Activated CD8-positive, alpha-beta memory T cell treated with anti-CD3 and anti-CD28 coated beads, Interleukin-2, amount 10 ng/mL, durations not matched to agents 7 days and 5 days (primary cell): Measurements from ENCODE around the gene ZPR1. TPM values are rescaled to one million over a fixed set of nuclear protein-coding genes. Genes with fewer than 3 reads are reported as not detected.

ENCODE experiments used
- ATAC-seq: fragments of 150-1000 bp; cut with Tn5 transposase; one replicate; pipeline ENCODE4 v1.10.0; 2021; ENCODE audit warnings: moderate library complexity
- CTCF ChIA-PET: fragments of 350-600 bp; sonication (Branson Sonifier 250); formaldehyde crosslinking; loops from one replicate; lab custom pipeline; 2021; ENCODE audit warnings: antibody characterized with exemption; lab: Charles Lee
- DNase-seq: peaks from one replicate; pipeline ENCODE4 v3.0.0-alpha.2; 2020
- H3K27ac Mint-ChIP-seq: one replicate; pipeline ENCODE4 v1.8.0; 2021; ENCODE audit warnings: mild to moderate bottlenecking, mixed read lengths
- H3K27me3 Mint-ChIP-seq: one replicate; pipeline ENCODE4 v1.8.0; 2021; ENCODE audit warnings: mixed read lengths
- H3K36me3 Mint-ChIP-seq: one replicate; pipeline ENCODE4 v1.8.0; 2021; ENCODE audit warnings: mild to moderate bottlenecking, mixed read lengths
- H3K4me1 Mint-ChIP-seq: one replicate; pipeline ENCODE4 v1.8.0; 2021; ENCODE audit warnings: mixed read lengths
- H3K4me3 Mint-ChIP-seq: one replicate; pipeline ENCODE4 v1.8.0; 2021; ENCODE audit warnings: mild to moderate bottlenecking, moderate library complexity, mixed read lengths
- H3K9me3 Mint-ChIP-seq: one replicate; pipeline ENCODE4 v1.8.0; 2022; ENCODE audit warnings: low read depth, mixed read lengths
- total RNA-seq, 2 experiments: library from RNA; stranded (reverse); gene quantifications; one replicate each; pipeline ENCODE4 v1.2.3, GENCODE V29; 2021

The ZPR1 gene
- total RNA-seq, 2 experiments from 2014 or later: 66.6 to 72.1 TPM

DNA sequence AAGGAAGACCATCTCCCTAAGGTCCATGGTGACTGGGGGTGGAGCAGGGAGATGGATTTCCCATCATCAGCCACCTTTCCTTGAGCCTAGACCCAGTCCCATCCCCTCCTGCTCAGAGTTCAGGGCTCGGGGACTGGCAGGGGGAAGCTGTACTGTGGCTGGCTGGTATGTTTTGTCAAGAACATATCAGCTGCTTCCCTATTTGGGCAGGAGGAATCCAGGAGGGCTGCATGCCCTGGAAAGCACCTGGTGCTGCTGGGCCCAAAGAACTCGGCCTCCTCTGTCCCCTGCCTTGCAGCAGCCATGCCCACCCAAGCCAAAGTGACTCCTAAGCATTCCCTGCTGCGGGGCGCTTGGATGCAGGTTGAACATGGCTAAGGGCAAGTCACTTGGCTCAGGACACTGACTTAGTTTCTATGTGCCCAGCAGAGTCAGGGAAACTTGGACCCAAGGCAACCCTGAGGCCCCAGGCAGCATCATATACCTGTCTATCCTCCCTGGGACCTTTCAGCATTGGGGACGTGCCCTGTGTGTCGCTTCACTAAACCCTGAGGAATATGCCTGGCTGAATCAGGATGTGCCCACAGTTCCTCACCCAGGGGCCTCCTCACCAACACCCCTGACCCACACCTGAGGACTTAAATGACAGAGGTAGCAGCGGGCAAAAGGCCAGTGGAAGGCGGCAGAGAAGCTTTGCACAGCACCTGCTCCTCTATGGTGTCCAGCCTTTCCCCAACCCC lies 58.2 kb downstream of the ZPR1 start:
- H3K36me3 Mint-ChIP-seq: no peaks in the 10 kb centered on the region
- CTCF ChIA-PET: no interaction called here
- no peak for ATAC-seq
- peaks cover 12% of the 10 kb centered on the region for H3K4me1 Mint-ChIP-seq
- H3K27ac Mint-ChIP-seq: no peak overlapping the region
- H3K9me3 Mint-ChIP-seq: no peaks in the 10 kb centered on the region
- H3K27me3 Mint-ChIP-seq: no peaks in the 10 kb centered on the region
- no peak for DNase-seq
- H3K4me3 Mint-ChIP-seq: no peak overlapping the region

DNA sequence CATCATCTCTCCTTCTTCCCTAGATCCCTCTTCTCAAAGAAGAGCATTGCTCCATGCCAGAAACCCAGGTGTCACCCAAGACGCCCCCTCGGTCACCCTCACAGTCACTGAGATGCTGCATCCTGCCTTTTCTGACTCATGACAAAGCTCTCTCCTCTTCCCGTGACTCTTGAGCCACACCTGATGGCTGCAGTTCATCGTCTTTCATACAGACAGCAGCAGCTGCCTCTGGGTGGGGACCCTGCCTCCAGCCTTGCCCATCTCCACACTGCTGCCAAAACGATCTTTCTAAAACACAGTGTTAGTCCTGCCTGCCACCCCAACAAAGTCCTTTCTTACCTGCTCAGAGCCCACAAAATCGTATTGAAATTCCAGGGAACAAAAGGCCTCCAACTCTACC lies 59.8 kb downstream of the ZPR1 start:
- Mint-ChIP-seq H3K36me3 (no peaks in the 10 kb centered on the region), H3K4me3 (no peak overlapping the region), H3K27ac (no peak overlapping the region), H3K9me3 (no peaks in the 10 kb centered on the region), H3K27me3 (peaks cover 6% of the 10 kb centered on the region), H3K4me1 (peaks cover 5% of the 10 kb centered on the region)
- no peak for ATAC-seq
- CTCF ChIA-PET: no interaction called here
- no peak for DNase-seq

DNA sequence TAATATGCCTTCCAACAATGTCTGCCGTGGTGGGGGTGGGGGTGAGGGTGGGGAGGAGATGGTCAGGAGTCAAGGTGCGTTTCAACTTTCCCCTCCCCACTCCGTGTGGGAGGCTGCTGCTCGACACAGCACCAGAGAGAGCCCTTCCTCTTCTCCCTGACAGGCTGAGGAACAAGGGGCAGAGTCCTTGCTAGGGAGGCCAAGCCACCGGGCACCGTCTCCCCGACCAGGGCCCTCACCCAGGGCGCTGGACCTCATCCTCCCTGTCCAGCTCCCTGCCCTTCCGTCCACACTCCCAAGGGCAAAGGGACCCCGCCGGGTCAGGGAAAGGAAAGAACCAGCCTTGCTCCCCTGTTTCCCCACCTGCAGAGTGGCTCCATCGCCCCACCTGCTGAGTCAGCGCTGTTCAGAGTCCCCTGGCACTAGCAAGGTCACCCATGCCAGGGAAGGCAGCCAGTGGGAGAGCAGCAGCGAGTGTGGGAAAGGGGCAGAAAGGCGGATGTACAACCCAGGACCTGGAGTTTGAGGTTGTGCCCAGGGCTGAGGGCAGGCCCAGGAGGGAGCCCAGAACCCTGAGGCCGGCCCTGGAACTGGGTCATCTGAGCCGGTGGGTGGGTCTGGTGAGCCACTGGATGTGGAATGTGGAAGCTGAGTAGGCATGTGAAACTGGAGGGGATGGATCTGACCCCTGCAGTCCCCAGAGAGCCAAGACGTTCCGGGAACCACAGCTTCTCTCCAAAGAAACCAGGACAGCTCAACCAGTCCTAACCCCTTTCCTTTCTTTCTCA lies 62.2 kb downstream of the ZPR1 start:
- Mint-ChIP-seq H3K4me3 (no peak overlapping the region), H3K36me3 (no peaks in the 10 kb centered on the region), H3K9me3 (no peaks in the 10 kb centered on the region), H3K27me3 (peaks cover 9% of the 10 kb centered on the region), H3K4me1 (no peaks in the 10 kb centered on the region), H3K27ac (no peak overlapping the region)
- CTCF ChIA-PET: no interaction called here
- ATAC-seq (no peak), DNase-seq (no peak)

DNA sequence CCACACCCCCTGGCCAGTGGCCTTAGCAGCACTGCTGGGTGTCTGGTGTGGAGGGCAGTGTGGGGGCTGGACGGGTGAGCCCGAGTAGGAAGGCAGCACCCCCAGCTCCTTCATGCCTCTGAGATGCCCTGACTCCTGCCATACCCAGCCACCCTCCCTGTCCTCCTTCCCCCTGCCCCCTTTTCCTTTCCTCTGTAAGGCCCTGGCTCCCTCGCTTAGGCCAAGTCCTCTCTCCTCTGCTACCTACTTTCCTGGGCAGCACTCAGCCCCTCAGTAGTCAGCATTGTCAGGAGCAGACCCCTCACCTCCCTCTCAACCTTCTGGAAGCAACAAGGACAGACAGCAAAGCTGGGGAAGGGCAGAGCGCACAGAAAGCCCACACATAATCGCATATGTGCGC lies 63.0 kb downstream of the ZPR1 start:
- no peak for ATAC-seq
- Mint-ChIP-seq H3K9me3 (no peaks in the 10 kb centered on the region), H3K4me3 (no peak overlapping the region), H3K4me1 (no peaks in the 10 kb centered on the region), H3K27ac (no peak overlapping the region), H3K27me3 (peaks cover 9% of the 10 kb centered on the region), H3K36me3 (no peaks in the 10 kb centered on the region)
- CTCF ChIA-PET: no interaction called here
- no peak for DNase-seq

Other genes with a start within 250 kb of the ZPR1 start
- 10 to 100 TPM; 35.2 to 40.2 TPM for gene BUD13, start 15.0 kb downstream of the ZPR1 start, total RNA-seq
- gene APOA5, start 3.9 kb upstream of the ZPR1 start, total RNA-seq: not detected
- gene APOA4, start 35.3 kb upstream of the ZPR1 start, total RNA-seq: not detected
- gene APOC3, start 41.9 kb upstream of the ZPR1 start, total RNA-seq: not detected
- under 1 TPM in 1 of 2 experiments, not detected in 1; 0.23 TPM for gene APOA1, start 49.6 kb upstream of the ZPR1 start, total RNA-seq